Lung (tissue), 12 donors: ENCODE measurements around the gene ERMARD. TPM values are rescaled to one million over a fixed set of nuclear protein-coding genes. Genes with fewer than 3 reads are reported as not detected.

ENCODE experiments used
- ATAC-seq: fragments of 200-7000 bp; cut with Tn5 transposase; one replicate; pipeline ENCODE4 v1.9.1; 2020; ENCODE audit warnings: moderate number of reproducible peaks; ENCODE audit not compliant: insufficient read depth, low FRiP score
- DNase-seq, 3 donors: peaks; one replicate each; pipeline ENCODE4 v3.0.0-alpha.2; 2013 to 2017
- H3K27ac ChIP-seq, 2 donors: one replicate each; pipeline ENCODE4 v1.5.1; 2013; ENCODE audit warnings: mild to moderate bottlenecking in 2 of 2, moderate library complexity in 2 of 2, control low read depth in 1 of 2, inconsistent platforms in 1 of 2, low read depth in 1 of 2, low read length in 1 of 2
- H3K27me3 ChIP-seq, 3 donors: one replicate each; pipeline ENCODE4 v1.5.1; 2013; ENCODE audit warnings: low read length in 2 of 3; ENCODE audit not compliant: control insufficient read depth in 3 of 3, insufficient read depth in 3 of 3
- H3K36me3 ChIP-seq, 4 donors: one replicate each; pipeline ENCODE4 v1.5.1; 2013; ENCODE audit warnings: low read length in 4 of 4, mild to moderate bottlenecking in 1 of 4, moderate library complexity in 1 of 4; ENCODE audit not compliant: control insufficient read depth in 4 of 4, insufficient read depth in 4 of 4
- H3K4me1 ChIP-seq, 5 donors: one replicate each; pipeline ENCODE4 v1.5.1; 2013; ENCODE audit warnings: low read length in 5 of 5, mild to moderate bottlenecking in 2 of 5, moderate library complexity in 1 of 5; ENCODE audit not compliant: control insufficient read depth in 5 of 5, insufficient read depth in 5 of 5
- H3K4me3 ChIP-seq: one replicate; pipeline ENCODE4 v1.5.1; 2013; ENCODE audit warnings: mild to moderate bottlenecking, control low read depth, moderate library complexity
- H3K9ac ChIP-seq, 2 donors: one replicate each; pipeline ENCODE4 v1.5.1; 2013; ENCODE audit warnings: low read length in 2 of 2, control low read depth in 1 of 2; ENCODE audit not compliant: insufficient read depth in 1 of 2
- H3K9me3 ChIP-seq, 4 donors: one replicate each; pipeline ENCODE4 v1.5.1; 2013; ENCODE audit warnings: low read length in 3 of 4, mild to moderate bottlenecking in 1 of 4, moderate library complexity in 1 of 4; ENCODE audit not compliant: control insufficient read depth in 4 of 4, insufficient read depth in 3 of 4
- CTCF ChIP-seq: IDR thresholded peaks from 2 replicates; pipeline ENCODE4 v1.5.1; 2012; ENCODE audit warnings: mild to moderate bottlenecking; ENCODE audit errors: control extremely low read depth, extremely low read depth
- WGBS, 2 donors: extraction: QIAGEN DNeasy Blood & Tissue Kit; methylation state at CpG; one replicate each; pipeline ENCODE4 v1.1.7; 2013; 5-methylcytosine and 5-hydroxymethylcytosine counted together
- polyA plus RNA-seq, 2 donors: library from polyadenylated mRNA; stranded (reverse); fragments of 200-250 nt; gene quantifications; one replicate each; pipeline ENCODE4 v1.2.1, GENCODE V29; 2013
- total RNA-seq, 2 donors: library from RNA; depleted of rRNA in 1 of 2; stranded (reverse); fragments of >200 nt in 1 of 2; gene quantifications; one replicate each; pipeline ENCODE4 v1.2.1, GENCODE V29; 2014 to 2021
- donor health status: control.
- donor health status: control.
- donor health status: Bipolar disorder and iron deficiency.
- donor health status: healthy.
- donor health status: DM: yes; HTN: yes; CAD: no.

ERMARD gene
- total and polyA plus RNA-seq, 4 donors, result 18.7 to 55.3 (median 32.9) TPM

GRCh38 chr6:169791721-169792131, 40.3 kb downstream of the ERMARD start:
- TF ChIP-seq CTCF, result no peak
- H3K27me3 ChIP-seq, result peaks cover 0 to 26% (median 22%) of the 10 kb centered on the region in 3 donors
- H3K4me3 ChIP-seq, result no peak overlapping the region
- H3K9me3 ChIP-seq, result no peaks in the 10 kb centered on the region
- H3K36me3 ChIP-seq, result no peaks in the 10 kb centered on the region
- H3K4me1 ChIP-seq, result peaks cover 0 to 17% (median 2%) of the 10 kb centered on the region in 5 donors
- WGBS, 2 donors, result 66 to 73% methylated on average over 6 of the region's 6 CpGs
- no peak overlapping the region for H3K9ac ChIP-seq
- no peak for DNase-seq
- H3K27ac ChIP-seq, result no peak overlapping the region
- no peak for ATAC-seq

DNA sequence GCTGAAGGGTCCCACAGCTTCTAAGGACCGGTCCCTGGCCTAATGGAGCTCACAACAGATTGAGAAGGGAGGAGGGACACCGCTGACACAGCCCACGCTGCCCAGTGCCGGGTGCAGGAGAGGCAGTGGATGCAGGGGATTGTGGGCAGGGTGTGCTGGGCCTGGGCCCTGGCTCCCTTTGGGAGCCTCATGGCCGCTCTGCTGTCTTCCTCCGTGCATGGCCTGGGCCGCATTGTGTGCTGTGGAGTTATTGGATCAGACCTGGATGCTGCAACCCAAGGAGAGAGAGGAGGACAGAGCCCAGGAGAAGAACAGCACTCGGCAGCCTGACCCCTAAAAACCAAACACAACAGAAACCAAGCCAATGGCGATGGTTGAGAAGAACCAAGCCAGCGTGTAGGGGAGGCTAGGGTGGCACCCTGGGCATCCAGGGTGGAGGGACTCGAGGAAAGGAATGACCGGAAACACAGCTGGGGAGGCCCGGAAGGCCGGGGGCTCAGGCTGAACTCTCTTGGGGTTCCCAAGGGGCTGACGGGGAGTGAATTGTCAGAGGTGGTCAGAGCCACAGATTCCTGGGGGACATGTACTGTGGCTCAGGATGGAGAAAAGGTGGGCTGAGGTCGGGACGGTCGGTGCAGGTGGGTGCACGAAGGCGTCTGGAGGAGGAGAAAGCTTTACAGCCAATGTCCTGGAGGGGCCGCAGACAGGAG, 41.0 kb downstream of the ERMARD start:
- 94% methylated on average over 21 of the region's 21 CpGs for WGBS, 2 donors
- Histone ChIP-seq H3K9me3 (no peaks in the 10 kb centered on the region), H3K4me3 (no peak overlapping the region), H3K36me3 (no peaks in the 10 kb centered on the region), H3K4me1 (peaks cover 0 to 17% (median 2%) of the 10 kb centered on the region in 5 donors), H3K27me3 (peaks cover 0 to 26% (median 22%) of the 10 kb centered on the region in 3 donors), H3K9ac (no peak overlapping the region), H3K27ac (no peak overlapping the region)
- DNase-seq, result no peak
- ATAC-seq, result no peak
- no peak for TF ChIP-seq CTCF

DNA sequence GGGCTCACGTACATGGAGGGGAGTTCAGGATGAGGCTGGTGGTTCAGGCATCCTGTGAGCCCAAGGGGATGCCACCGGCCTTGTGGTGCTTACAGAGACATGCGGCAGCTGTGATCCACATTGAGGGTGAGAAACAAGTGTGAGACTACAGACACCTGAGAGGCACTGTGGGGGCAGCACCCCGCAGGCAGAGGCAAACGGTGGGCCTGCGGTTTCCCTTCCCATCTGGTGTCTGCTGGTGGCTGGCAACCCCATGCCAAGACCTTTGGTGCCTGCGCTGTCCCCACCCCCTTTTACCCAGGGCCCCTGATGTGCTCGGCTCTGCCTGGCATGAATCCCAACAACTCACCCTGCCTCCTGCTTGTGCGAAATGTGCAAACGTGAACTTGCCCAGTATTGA, 42.0 kb downstream of the ERMARD start:
- no peak overlapping the region for H3K27ac ChIP-seq
- 82 to 83% methylated on average over 10 of the region's 10 CpGs for WGBS, 2 donors
- no peak overlapping the region for H3K9ac ChIP-seq
- DNase-seq, result no peak
- no peak overlapping the region for H3K4me3 ChIP-seq
- H3K27me3 ChIP-seq, result peaks cover 0 to 27% (median 26%) of the 10 kb centered on the region in 3 donors
- no peaks in the 10 kb centered on the region for H3K36me3 ChIP-seq
- peaks cover 0 to 17% (median 2%) of the 10 kb centered on the region in 5 donors for H3K4me1 ChIP-seq
- no peak for ATAC-seq
- TF ChIP-seq CTCF, result no peak
- no peaks in the 10 kb centered on the region for H3K9me3 ChIP-seq
